Mesenchymal stem cell (in vitro differentiated cells and primary cell): ENCODE measurements around the gene AKIRIN2.

Experiments
- DNase-seq: peaks from one replicate; pipeline ENCODE4 v3.0.0-alpha.2; 2013
- H2AFZ ChIP-seq: one replicate; pipeline ENCODE4 v1.6.1; 2013; ENCODE audit warnings: low read depth, mild to moderate bottlenecking, control low read depth, inconsistent platforms, low read length, moderate library complexity
- H2AK5ac ChIP-seq: 2 replicates; pipeline ENCODE4 v1.6.1; 2013; ENCODE audit warnings: low read length, moderate library complexity, mild to moderate bottlenecking, inconsistent platforms; ENCODE audit not compliant: severe bottlenecking
- H2BK120ac ChIP-seq: one replicate; pipeline ENCODE4 v1.6.1; 2013; ENCODE audit warnings: low read depth, mild to moderate bottlenecking, inconsistent platforms, low read length, moderate library complexity
- H2BK12ac ChIP-seq, 2 experiments: one replicate each; pipeline ENCODE4 v1.6.1; 2013; ENCODE audit warnings: inconsistent platforms in 2 of 2, low read length in 2 of 2, mild to moderate bottlenecking in 2 of 2, moderate library complexity in 2 of 2, control low read depth in 1 of 2
- H2BK15ac ChIP-seq: one replicate; pipeline ENCODE4 v1.6.1; 2013; ENCODE audit warnings: mild to moderate bottlenecking, low read depth, inconsistent platforms; ENCODE audit not compliant: poor library complexity, severe bottlenecking
- H2BK5ac ChIP-seq: 2 replicates; pipeline ENCODE4 v1.6.1; 2013; ENCODE audit warnings: low read depth, mild to moderate bottlenecking, low read length, control low read depth, inconsistent platforms; ENCODE audit not compliant: poor library complexity, severe bottlenecking
- H3K14ac ChIP-seq, 2 experiments: one replicate each; pipeline ENCODE4 v1.6.1; 2013; ENCODE audit warnings: inconsistent platforms in 2 of 2, low read length in 2 of 2, control low read depth in 1 of 2, mild to moderate bottlenecking in 1 of 2, moderate library complexity in 1 of 2
- H3K18ac ChIP-seq, 2 experiments: one replicate each; pipeline ENCODE4 v1.6.1; 2013; ENCODE audit warnings: inconsistent platforms in 2 of 2, low read length in 2 of 2, control low read depth in 1 of 2, low read depth in 1 of 2, mild to moderate bottlenecking in 1 of 2
- H3K23ac ChIP-seq, 2 experiments: one replicate each; pipeline ENCODE4 v1.6.1; 2013; ENCODE audit warnings: inconsistent platforms in 2 of 2, low read length in 2 of 2, mild to moderate bottlenecking in 2 of 2, moderate library complexity in 2 of 2, control low read depth in 1 of 2
- H3K27ac ChIP-seq: 2 replicates; pipeline ENCODE4 v1.5.1; 2013; ENCODE audit warnings: mild to moderate bottlenecking, moderate library complexity, low read length, control low read depth, inconsistent platforms; ENCODE audit not compliant: poor library complexity, severe bottlenecking
- H3K27me3 ChIP-seq, 2 experiments: 2 replicates each; pipeline versions ENCODE4 v1.6.1 to v1.7.0; 2013; ENCODE audit warnings: low read length in 2 of 2, mild to moderate bottlenecking in 2 of 2, moderate library complexity in 2 of 2, control low read depth in 1 of 2, inconsistent platforms in 1 of 2; ENCODE audit not compliant: control insufficient read depth in 1 of 2, insufficient read depth in 1 of 2
- H3K36me3 ChIP-seq, 2 experiments: 2 replicates each; pipeline versions ENCODE4 v1.6.1 to v1.7.0; 2013; ENCODE audit warnings: low read length in 2 of 2, control low read depth in 1 of 2, inconsistent platforms in 1 of 2, low read depth in 1 of 2, mild to moderate bottlenecking in 1 of 2; ENCODE audit not compliant: insufficient read depth in 2 of 2, control insufficient read depth in 1 of 2
- H3K4ac ChIP-seq, 2 experiments: one replicate each; pipeline ENCODE4 v1.6.1; 2013; ENCODE audit warnings: inconsistent platforms in 2 of 2, low read length in 2 of 2, mild to moderate bottlenecking in 2 of 2, moderate library complexity in 2 of 2, control low read depth in 1 of 2, low read depth in 1 of 2
- H3K4me1 ChIP-seq: 2 replicates; pipeline ENCODE4 v1.6.1; 2013; ENCODE audit warnings: low read depth, low read length, control low read depth; ENCODE audit not compliant: control insufficient read depth, insufficient read depth
- H3K4me2 ChIP-seq: 2 replicates; pipeline ENCODE4 v1.6.1; 2013; ENCODE audit warnings: low read length, mild to moderate bottlenecking, inconsistent platforms; ENCODE audit not compliant: poor library complexity, severe bottlenecking
- H3K4me3 ChIP-seq, 2 experiments: 2 replicates each; pipeline versions ENCODE4 v1.5.1 to v1.7.0; 2013; ENCODE audit warnings: low read length in 2 of 2, mild to moderate bottlenecking in 2 of 2, control low read depth in 1 of 2, low read depth in 1 of 2; ENCODE audit not compliant: insufficient read depth in 1 of 2
- H3K79me1 ChIP-seq: replicated peaks from 2 replicates; pipeline ENCODE4 v1.6.1; 2013; ENCODE audit warnings: mild to moderate bottlenecking, control low read depth, low read length, inconsistent platforms; ENCODE audit not compliant: poor library complexity, severe bottlenecking
- H3K9ac ChIP-seq: 2 replicates; pipeline ENCODE4 v1.7.0; 2013; ENCODE audit warnings: mild to moderate bottlenecking, low read length, moderate library complexity
- H3K9me3 ChIP-seq: 2 replicates; pipeline ENCODE4 v1.7.0; 2013; ENCODE audit warnings: mild to moderate bottlenecking, low read length; ENCODE audit not compliant: control insufficient read depth
- H4K8ac ChIP-seq: one replicate; pipeline ENCODE4 v1.6.1; 2013; ENCODE audit warnings: inconsistent platforms, mild to moderate bottlenecking, low read length, moderate library complexity
- H4K91ac ChIP-seq: one replicate; pipeline ENCODE4 v1.6.1; 2013; ENCODE audit warnings: mild to moderate bottlenecking, low read length, inconsistent platforms
- WGBS: methylation state at CpG from one replicate; pipeline ENCODE4 v1.1.7; 2013; ENCODE audit warnings: mixed read lengths; 5-methylcytosine and 5-hydroxymethylcytosine counted together

The AKIRIN2 gene

GRCh38 chr6:87654122-87654521 is 47.9 kb downstream of the AKIRIN2 start:
- WGBS: 100% methylated on average over 1 of the region's 1 CpG
- Histone ChIP-seq H3K4me1 (peaks cover 2% of the 10 kb centered on the region), H3K4me2 (no peak overlapping the region), H3K18ac (no peak overlapping the region), H3K14ac (no peak overlapping the region), H2BK15ac (no peak overlapping the region), H3K4me3 (no peak overlapping the region), H3K4ac (no peak overlapping the region), H3K27me3 (no peaks in the 10 kb centered on the region), H3K9ac (no peak overlapping the region), H3K79me1 (peaks cover 2% of the 10 kb centered on the region), H2AK5ac (no peak overlapping the region), H3K36me3 (peaks cover 0 to 50% of the 10 kb centered on the region in 2 experiments), H3K27ac (no peak overlapping the region), H4K91ac (no peak overlapping the region), H2BK12ac (no peak overlapping the region), H2BK5ac (no peak overlapping the region), H2BK120ac (no peak overlapping the region), H3K23ac (no peak overlapping the region), H3K9me3 (no peaks in the 10 kb centered on the region), H2AFZ (no peak overlapping the region), H4K8ac (no peak overlapping the region)
- DNase-seq: no peak

DNA sequence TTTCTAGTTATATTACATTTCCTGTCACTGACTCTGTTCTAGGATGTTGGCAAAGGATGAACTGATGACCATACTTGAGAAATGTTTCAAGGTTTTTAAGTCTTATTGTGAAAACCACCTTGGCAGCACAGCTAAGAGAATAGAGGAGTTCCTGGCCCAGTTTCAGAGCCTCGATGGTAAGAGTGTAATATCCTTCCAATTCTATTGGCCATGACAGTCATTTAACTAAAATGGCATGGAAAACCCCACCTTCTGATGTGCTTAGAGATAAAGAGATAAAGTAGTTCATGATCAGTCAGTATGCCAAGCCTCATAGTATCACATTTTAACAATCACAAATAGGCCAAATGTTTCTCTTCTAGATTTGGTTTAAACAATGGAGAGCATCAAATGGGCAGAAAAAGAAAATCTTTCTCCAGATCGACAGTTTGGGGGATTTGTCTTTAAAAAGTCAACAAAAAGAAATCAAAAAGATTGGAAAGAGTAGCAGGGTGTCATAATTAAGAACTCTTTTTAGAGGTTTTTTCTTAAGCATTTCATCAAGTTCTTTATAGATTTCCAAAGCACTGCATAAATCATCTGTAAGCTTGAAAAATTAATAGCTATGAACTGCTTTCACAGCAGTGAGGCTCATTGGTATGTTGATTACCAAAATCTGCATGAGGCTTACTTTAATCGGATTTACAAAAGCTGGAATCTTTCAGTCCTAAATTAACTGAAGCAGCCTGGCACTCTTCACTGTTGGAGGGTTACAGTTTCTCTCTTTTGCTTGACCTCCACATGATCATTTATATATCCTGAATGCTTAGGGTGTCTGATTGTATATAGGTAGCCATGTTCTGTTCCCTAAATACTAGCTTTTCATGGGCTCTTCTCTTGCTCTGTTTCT is 48.7 kb downstream of the AKIRIN2 start:
- Histone ChIP-seq H3K14ac (no peak overlapping the region), H3K27me3 (no peaks in the 10 kb centered on the region), H2AK5ac (no peak overlapping the region), H3K23ac (no peak overlapping the region), H2AFZ (no peak overlapping the region), H3K27ac (no peak overlapping the region), H3K18ac (no peak overlapping the region), H2BK12ac (no peak overlapping the region), H3K79me1 (peaks cover 2% of the 10 kb centered on the region), H2BK5ac (no peak overlapping the region), H3K4me3 (no peak overlapping the region), H3K4me1 (peaks cover 2% of the 10 kb centered on the region), H3K9me3 (no peaks in the 10 kb centered on the region), H2BK120ac (no peak overlapping the region), H3K4me2 (no peak overlapping the region), H4K8ac (no peak overlapping the region), H3K36me3 (peaks cover 0 to 58% of the 10 kb centered on the region in 2 experiments), H2BK15ac (no peak overlapping the region), H3K9ac (no peak overlapping the region), H3K4ac (no peak overlapping the region), H4K91ac (no peak overlapping the region)
- WGBS: 72% methylated on average over 2 of the region's 3 CpGs
- no peak for DNase-seq

DNA sequence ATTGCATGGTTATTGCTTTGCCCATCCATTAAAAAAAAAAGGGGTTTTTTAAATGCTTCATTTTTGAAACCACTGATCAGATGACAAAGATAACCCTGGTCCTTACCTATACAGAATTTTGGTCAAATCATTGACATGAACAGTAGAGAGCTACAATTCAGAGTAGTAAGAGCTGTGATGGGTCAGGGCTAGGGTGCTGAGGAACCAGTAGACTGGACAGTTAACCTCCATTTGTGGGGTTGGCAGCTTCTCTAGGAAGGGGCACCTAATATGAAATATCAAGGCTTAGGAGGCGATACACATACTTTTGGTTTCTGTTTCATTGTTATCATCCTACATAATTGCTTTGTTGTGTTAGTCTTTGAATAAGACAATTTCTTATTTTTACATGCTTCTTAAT is 57.0 kb downstream of the AKIRIN2 start:
- no peaks in the 10 kb centered on the region for H3K79me1 ChIP-seq
- peaks cover 0 to 16% of the 10 kb centered on the region in 2 experiments for H3K36me3 ChIP-seq
- no peak for DNase-seq
- no peak overlapping the region for H3K23ac ChIP-seq
- H3K18ac ChIP-seq: no peak overlapping the region
- H3K4ac ChIP-seq: no peak overlapping the region
- H2BK120ac ChIP-seq: no peak overlapping the region
- H3K4me1 ChIP-seq: no peaks in the 10 kb centered on the region
- no peak overlapping the region for H2AFZ ChIP-seq
- no peak overlapping the region for H3K27ac ChIP-seq
- no peak overlapping the region for H4K8ac ChIP-seq
- H3K4me2 ChIP-seq: no peak overlapping the region
- no peak overlapping the region for H4K91ac ChIP-seq
- no peak overlapping the region for H2BK12ac ChIP-seq
- H2AK5ac ChIP-seq: no peak overlapping the region
- H3K9me3 ChIP-seq: no peaks in the 10 kb centered on the region
- H3K27me3 ChIP-seq: no peaks in the 10 kb centered on the region
- H3K14ac ChIP-seq: no peak overlapping the region
- no CpG with 5 or more reads among the region's 1 CpG for WGBS
- H2BK5ac ChIP-seq: no peak overlapping the region
- no peak overlapping the region for H2BK15ac ChIP-seq
- no peak overlapping the region for H3K9ac ChIP-seq
- no peak overlapping the region for H3K4me3 ChIP-seq

- Histone ChIP-seq H3K27ac (no peak overlapping the region), H2BK5ac (no peak overlapping the region), H2BK120ac (no peak overlapping the region), H3K23ac (no peak overlapping the region), H2AFZ (no peak overlapping the region), H3K18ac (no peak overlapping the region), H3K36me3 (peaks cover 6 to 35% of the 10 kb centered on the region in 2 experiments), H4K8ac (no peak overlapping the region), H2BK12ac (no peak overlapping the region), H2AK5ac (no peak overlapping the region), H3K9ac (no peak overlapping the region), H3K9me3 (no peaks in the 10 kb centered on the region), H4K91ac (no peak overlapping the region), H3K4me2 (no peak overlapping the region), H3K4me1 (no peaks in the 10 kb centered on the region), H2BK15ac (no peak overlapping the region), H3K27me3 (no peaks in the 10 kb centered on the region), H3K4me3 (no peak overlapping the region), H3K14ac (no peak overlapping the region), H3K79me1 (peaks cover 3% of the 10 kb centered on the region), H3K4ac (no peak overlapping the region)
- DNase-seq: no peak
- WGBS: 88% methylated on average over 1 of the region's 1 CpG
Observed at GRCh38 chr6:87641065-87641692, 60.9 kb downstream of the AKIRIN2 start.
